Kidney (tissue), 14 donors: ENCODE measurements around the gene ADCYAP1R1. TPM values are rescaled to one million over a fixed set of nuclear protein-coding genes. Genes with fewer than 3 reads are reported as not detected.

Source experiments
- DNase-seq, 5 donors: peaks; one replicate each; pipeline ENCODE4 v3.0.0-alpha.2; 2013 to 2020
- FAIRE-seq: peaks from 2 replicates; lab custom pipeline; 2012; peaks lifted over from hg19 to GRCh38; lab: Jason Lieb, UNC
- H3K27ac ChIP-seq, 2 donors: one replicate each; pipeline ENCODE4 v1.7.0; 2013; ENCODE audit warnings: low read depth in 2 of 2, low read length in 2 of 2, inconsistent platforms in 1 of 2
- H3K27me3 ChIP-seq: one replicate; pipeline ENCODE4 v1.7.1; 2013; ENCODE audit warnings: low read length, inconsistent platforms; ENCODE audit not compliant: control insufficient read depth, insufficient read depth
- H3K36me3 ChIP-seq, 3 donors: one replicate each; pipeline versions ENCODE4 v1.7.0 to v1.7.1; 2013; ENCODE audit warnings: low read length in 3 of 3, control low read depth in 1 of 3, inconsistent platforms in 1 of 3; ENCODE audit not compliant: insufficient read depth in 3 of 3, control insufficient read depth in 2 of 3
- H3K4me1 ChIP-seq, 3 donors: one replicate each; pipeline versions ENCODE4 v1.7.0 to v1.7.1; 2013; ENCODE audit warnings: low read length in 3 of 3, inconsistent platforms in 1 of 3, low read depth in 1 of 3; ENCODE audit not compliant: control insufficient read depth in 2 of 3, insufficient read depth in 2 of 3
- H3K4me3 ChIP-seq, 3 donors: one replicate each; pipeline versions ENCODE4 v1.7.0 to v1.8.1; 2013; ENCODE audit warnings: low read length in 3 of 3, control low read depth in 1 of 3, inconsistent platforms in 1 of 3
- H3K9ac ChIP-seq, 3 donors: one replicate each; pipeline versions ENCODE4 v1.7.0 to v1.7.1; 2013; ENCODE audit warnings: low read length in 3 of 3, control low read depth in 1 of 3, inconsistent platforms in 1 of 3
- H3K9me3 ChIP-seq, 3 donors: one replicate each; pipeline versions ENCODE4 v1.7.0 to v1.7.1; 2013; ENCODE audit warnings: low read length in 3 of 3, control low read depth in 1 of 3, inconsistent platforms in 1 of 3; ENCODE audit not compliant: control insufficient read depth in 2 of 3, insufficient read depth in 1 of 3
- intact Hi-C: fragments of 100-400 bp; cut with DNase I; formaldehyde crosslinking; loops from one replicate; pipeline ENCODE4 v1.11.1; 2022
- polyA plus RNA-seq: library from polyadenylated mRNA; stranded (reverse); fragments of 350-450 nt; fragmentation: Illumina TruSeq; extraction: RNeasy Lipid Tissue Mini Kit (QIAGEN cat#74804); gene quantifications from one replicate; pipeline ENCODE4 v1.2.3, GENCODE V29; 2014; ENCODE audit warnings: low read depth, low replicate concordance; ENCODE audit not compliant: insufficient read depth
- total RNA-seq: library from RNA; stranded (reverse); fragmentation: NEBNext Ultra II Directional; extraction: Animal tissue kit (Norgen Biotek cat#: 25700); gene quantifications from one replicate; pipeline ENCODE4 v1.2.1, GENCODE V29; 2021
- TF ChIP-seq, protein P1 (sequence below): IDR thresholded peaks from 3 replicates; pipeline ENCODE4 v1.5.1; 2012; ENCODE audit warnings: mild to moderate bottlenecking, moderate library complexity, borderline replicate concordance; ENCODE audit not compliant: insufficient read depth; ENCODE audit errors: extremely low read depth
- donor health status: control.
- donor health status: control.
- donor health status: control.
- donor health status: control.
- donor health status: control.
- donor health status: DM: yes; HTN: yes; CAD: no.
- donor health status: Normal renal cell carcinoma (clear cell type).

Gene ADCYAP1R1
- total and polyA plus RNA-seq, 2 donors from 2014 or later = not detected

DNA sequence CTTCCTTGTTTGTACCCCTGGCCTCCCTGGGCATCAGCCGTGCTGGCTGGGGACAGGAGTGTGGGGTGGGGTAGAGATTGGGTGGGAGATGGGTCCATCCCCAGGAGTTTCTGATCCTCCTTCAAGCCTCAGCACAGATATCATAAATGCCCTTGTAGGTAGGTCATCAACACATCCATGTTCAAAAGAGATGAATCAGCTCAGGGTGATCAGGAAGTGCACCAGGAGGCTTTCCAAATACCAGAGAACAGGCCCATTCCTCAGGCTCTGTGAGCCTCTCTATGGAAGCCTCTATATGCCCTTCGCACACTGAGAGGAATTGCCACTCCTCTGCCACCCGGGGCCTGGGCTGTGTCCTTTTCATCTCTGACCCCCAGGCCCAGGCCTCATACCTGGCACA, 31.9 kb upstream of the ADCYAP1R1 start:
- H3K4me3 ChIP-seq = no peak overlapping the region
- no peak overlapping the region for H3K27ac ChIP-seq
- DNase-seq (no peak), FAIRE-seq (no peak)
- TF ChIP-seq, protein P1, sequence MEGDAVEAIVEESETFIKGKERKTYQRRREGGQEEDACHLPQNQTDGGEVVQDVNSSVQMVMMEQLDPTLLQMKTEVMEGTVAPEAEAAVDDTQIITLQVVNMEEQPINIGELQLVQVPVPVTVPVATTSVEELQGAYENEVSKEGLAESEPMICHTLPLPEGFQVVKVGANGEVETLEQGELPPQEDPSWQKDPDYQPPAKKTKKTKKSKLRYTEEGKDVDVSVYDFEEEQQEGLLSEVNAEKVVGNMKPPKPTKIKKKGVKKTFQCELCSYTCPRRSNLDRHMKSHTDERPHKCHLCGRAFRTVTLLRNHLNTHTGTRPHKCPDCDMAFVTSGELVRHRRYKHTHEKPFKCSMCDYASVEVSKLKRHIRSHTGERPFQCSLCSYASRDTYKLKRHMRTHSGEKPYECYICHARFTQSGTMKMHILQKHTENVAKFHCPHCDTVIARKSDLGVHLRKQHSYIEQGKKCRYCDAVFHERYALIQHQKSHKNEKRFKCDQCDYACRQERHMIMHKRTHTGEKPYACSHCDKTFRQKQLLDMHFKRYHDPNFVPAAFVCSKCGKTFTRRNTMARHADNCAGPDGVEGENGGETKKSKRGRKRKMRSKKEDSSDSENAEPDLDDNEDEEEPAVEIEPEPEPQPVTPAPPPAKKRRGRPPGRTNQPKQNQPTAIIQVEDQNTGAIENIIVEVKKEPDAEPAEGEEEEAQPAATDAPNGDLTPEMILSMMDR = no peak
- intact Hi-C loops = no loop called here
- no peak overlapping the region for H3K9ac ChIP-seq
- H3K27me3 ChIP-seq = no peaks in the 10 kb centered on the region
- H3K36me3 ChIP-seq = no peaks in the 10 kb centered on the region
- no peaks in the 10 kb centered on the region for H3K4me1 ChIP-seq
- no peaks in the 10 kb centered on the region for H3K9me3 ChIP-seq

DNA sequence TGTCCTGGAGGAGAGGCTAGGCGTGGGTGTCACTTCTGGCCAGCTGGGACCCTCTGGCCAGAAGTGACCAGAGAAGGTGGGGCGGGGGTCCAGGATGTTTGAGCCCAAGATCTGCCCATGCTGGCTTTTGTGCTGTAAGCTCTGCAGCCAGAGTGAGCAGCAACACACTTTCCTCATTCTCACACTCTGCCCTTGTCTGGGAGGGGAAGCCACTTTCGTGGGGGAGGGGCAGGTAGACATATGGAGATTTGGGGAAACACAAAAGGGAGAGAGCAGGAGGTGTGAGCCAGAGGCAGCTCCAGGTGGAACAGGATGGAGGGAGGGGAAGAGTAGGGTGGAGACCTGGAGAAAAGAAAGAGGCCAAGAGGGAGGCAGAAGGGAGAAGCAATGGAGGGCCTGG, 31.5 kb upstream of the ADCYAP1R1 start:
- H3K27me3 ChIP-seq = no peaks in the 10 kb centered on the region
- H3K36me3 ChIP-seq = no peaks in the 10 kb centered on the region
- no peaks in the 10 kb centered on the region for H3K9me3 ChIP-seq
- intact Hi-C loops = no loop called here
- no peaks in the 10 kb centered on the region for H3K4me1 ChIP-seq
- no peak overlapping the region for H3K4me3 ChIP-seq
- H3K27ac ChIP-seq = no peak overlapping the region
- DNase-seq = no peak
- TF ChIP-seq, protein P1 = no peak
- H3K9ac ChIP-seq = no peak overlapping the region
- no peak for FAIRE-seq

DNA sequence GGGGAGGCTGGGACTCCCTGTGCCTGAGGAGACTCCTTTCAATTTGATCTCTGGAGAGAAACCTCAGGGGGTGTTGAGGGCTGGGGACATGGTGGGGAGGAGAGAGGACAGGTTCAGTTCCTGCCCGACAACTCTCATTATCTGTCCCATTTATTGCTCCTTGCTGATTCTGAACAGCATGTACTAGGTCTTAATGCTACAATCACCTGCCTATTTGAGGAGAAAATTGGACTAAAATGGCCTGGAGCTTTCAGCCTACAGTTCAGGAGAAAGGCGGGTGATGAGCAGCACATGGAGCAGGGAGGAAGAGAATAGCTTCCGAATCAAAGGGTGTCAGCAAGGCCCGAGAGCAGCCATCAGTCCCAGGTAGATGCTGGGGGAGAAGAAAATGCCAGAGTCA, 30.0 kb upstream of the ADCYAP1R1 start:
- FAIRE-seq (no peak), DNase-seq (no peak)
- intact Hi-C loops = no loop called here
- Histone ChIP-seq H3K4me1 (peaks cover 0 to 4% (median 3%) of the 10 kb centered on the region in 3 donors), H3K9me3 (no peaks in the 10 kb centered on the region), H3K4me3 (no peak overlapping the region), H3K36me3 (no peaks in the 10 kb centered on the region), H3K27ac (no peak overlapping the region), H3K9ac (no peak overlapping the region), H3K27me3 (no peaks in the 10 kb centered on the region)
- TF ChIP-seq, protein P1 = no peak

DNA sequence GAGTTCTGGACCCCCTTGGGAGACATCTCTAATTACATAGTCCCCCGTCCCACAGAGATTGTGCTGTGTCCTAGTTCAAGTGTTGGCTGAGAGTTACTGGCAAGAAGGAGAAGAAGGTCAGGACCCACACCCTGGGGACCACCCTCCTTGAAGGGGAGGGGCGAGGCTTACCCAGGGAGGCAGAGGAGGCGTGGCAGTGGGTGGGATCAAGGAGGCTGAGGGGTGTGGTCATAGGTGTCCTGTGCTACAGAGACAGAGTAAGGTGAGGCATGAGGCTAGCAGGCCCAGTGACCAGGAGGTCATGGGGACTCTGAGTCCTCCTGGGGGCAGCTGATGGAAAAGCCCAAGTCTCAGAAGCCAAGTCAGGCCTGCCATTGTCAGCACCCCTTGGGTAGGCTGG, 29.4 kb upstream of the ADCYAP1R1 start:
- Histone ChIP-seq H3K36me3 (no peaks in the 10 kb centered on the region), H3K27ac (no peak overlapping the region), H3K27me3 (no peaks in the 10 kb centered on the region), H3K9me3 (no peaks in the 10 kb centered on the region), H3K9ac (no peak overlapping the region), H3K4me1 (peaks cover 0 to 4% (median 3%) of the 10 kb centered on the region in 3 donors), H3K4me3 (no peak overlapping the region)
- intact Hi-C loops = no loop called here
- FAIRE-seq (no peak), DNase-seq (no peak)
- TF ChIP-seq, protein P1 = no peak
